Psoas muscle (tissue), 8 donors: ENCODE measurements around the gene F7. TPM values are rescaled to one million over a fixed set of nuclear protein-coding genes. Genes with fewer than 3 reads are reported as not detected.

Source experiments
- ATAC-seq, 4 donors: fragments of 200-7000 bp; cut with Tn5 transposase; one replicate each; pipeline ENCODE4 v1.9.1; 2020; ENCODE audit warnings: moderate library complexity in 3 of 4, mild to moderate bottlenecking in 2 of 4
- DNase-seq, 2 donors: peaks; one replicate each; pipeline ENCODE4 v3.0.0-alpha.2; 2020
- H3K27ac ChIP-seq: fragments of 200-600 bp; one replicate; pipeline ENCODE4 v1.8.0; 2022
- H3K27me3 ChIP-seq, 3 donors: fragments of 200-600 bp in 1 of 3; one replicate each; pipeline versions ENCODE4 v1.6.1 to v1.8.0; 2013 to 2022; ENCODE audit warnings: low read length in 2 of 3, mild to moderate bottlenecking in 2 of 3, moderate library complexity in 1 of 3; ENCODE audit not compliant: insufficient read depth in 3 of 3
- H3K36me3 ChIP-seq, 2 donors: fragments of 200-600 bp in 1 of 2; one replicate each; pipeline versions ENCODE4 v1.6.1 to v1.8.0; 2013 to 2022; ENCODE audit warnings: low read depth in 1 of 2, mild to moderate bottlenecking in 1 of 2, moderate library complexity in 1 of 2; ENCODE audit not compliant: insufficient read depth in 1 of 2
- H3K4me1 ChIP-seq: fragments of 200-600 bp; one replicate; pipeline ENCODE4 v1.8.0; 2022
- H3K4me3 ChIP-seq: fragments of 200-600 bp; one replicate; pipeline ENCODE4 v1.8.0; 2022; ENCODE audit warnings: mild to moderate bottlenecking
- H3K9me3 ChIP-seq: fragments of 200-600 bp; one replicate; pipeline ENCODE4 v1.8.0; 2022
- CTCF ChIP-seq: fragments of 200-600 bp; IDR thresholded peaks from one replicate; pipeline ENCODE4 v1.8.0; 2022; ENCODE audit warnings: antibody characterized with exemption
- WGBS, 3 donors: extraction: QIAGEN DNeasy Blood & Tissue Kit; methylation state at CpG; one replicate each; pipeline versions ENCODE4 v1.1.6 to v1.1.7; 2013; 5-methylcytosine and 5-hydroxymethylcytosine counted together
- intact Hi-C, 2 donors: fragments of 100-400 bp; cut with DNase I; formaldehyde crosslinking; loops; one replicate each; pipeline versions ENCODE4 v1.11.0 to v1.14.2; 2022
- polyA plus RNA-seq, 3 donors: library from polyadenylated mRNA; stranded (reverse); fragments of 200-250 nt; gene quantifications; one replicate each; pipeline ENCODE4 v1.2.3, GENCODE V29; 2013
- total RNA-seq, 4 donors: library from RNA; stranded (reverse); fragmentation: NEBNext Ultra II Directional in 2 of 4; extraction: Animal tissue kit (Norgen Biotek cat#: 25700) in 2 of 4; gene quantifications; one replicate each; pipeline versions ENCODE4 v1.2.1 to v1.2.4, GENCODE V29; 2021 to 2023
- donor health status: healthy with polysubstance abuse.
- donor health status: DM: no; HTN: no; CAD: no; lungs with moderate emphysema.
- donor health status: Bipolar disorder and iron deficiency.
- donor health status: healthy.
- donor health status: DM: yes; HTN: yes; CAD: no.
- donor health status: DM: no; HTN: no; CAD: no.
- donor health status: DM: no; HTN: no; CAD: no.
- donor health status: DM: yes; HTN: yes; CAD: no.

F7 gene
- total and polyA plus RNA-seq, 7 donors: 0.08 to 0.20 (median 0.10) TPM; not detected in 4

- intact Hi-C loops: no loop called here
- TF ChIP-seq CTCF: no peak
- 76 to 84% (median 83%) methylated on average over 7 of the region's 7 CpGs for WGBS, 3 donors
- Histone ChIP-seq H3K4me1 (no peaks in the 10 kb centered on the region), H3K4me3 (no peak overlapping the region), H3K27ac (no peak overlapping the region), H3K27me3 (peaks cover 0 to 48% (median 0%) of the 10 kb centered on the region in 3 donors), H3K9me3 (no peaks in the 10 kb centered on the region), H3K36me3 (no peaks in the 10 kb centered on the region)
- ATAC-seq (no peak), DNase-seq (no peak)
These were observed 14.2 kb downstream of the F7 start for GRCh38 chr13:113119822-113120189.

GRCh38 chr13:113120300-113121182 is 14.9 kb downstream of the F7 start:
- intact Hi-C loops: no loop called here
- ATAC-seq: no peak
- H3K4me1 ChIP-seq: no peaks in the 10 kb centered on the region
- no peak overlapping the region for H3K27ac ChIP-seq
- no peaks in the 10 kb centered on the region for H3K36me3 ChIP-seq
- H3K9me3 ChIP-seq: no peaks in the 10 kb centered on the region
- DNase-seq: no peak
- TF ChIP-seq CTCF: no peak
- no peak overlapping the region for H3K4me3 ChIP-seq
- peaks cover 0 to 41% (median 0%) of the 10 kb centered on the region in 3 donors for H3K27me3 ChIP-seq
- WGBS, 3 donors: 82 to 90% (median 83%) methylated on average over 19 of the region's 19 CpGs

- intact Hi-C loops: no loop called here
- no peak overlapping the region for H3K4me3 ChIP-seq
- WGBS, 3 donors: 90 to 93% (median 91%) methylated on average over 22 to 24 of the region's 24 CpGs
- H3K36me3 ChIP-seq: no peaks in the 10 kb centered on the region
- ATAC-seq: no peak
- DNase-seq: no peak
- H3K9me3 ChIP-seq: no peaks in the 10 kb centered on the region
- no peak overlapping the region for H3K27ac ChIP-seq
- peaks cover 0 to 37% (median 0%) of the 10 kb centered on the region in 3 donors for H3K27me3 ChIP-seq
- no peaks in the 10 kb centered on the region for H3K4me1 ChIP-seq
- TF ChIP-seq CTCF: no peak
These were observed 15.8 kb downstream of the F7 start for GRCh38 chr13:113121183-113121927.

- Histone ChIP-seq H3K27me3 (peaks cover 0 to 33% (median 0%) of the 10 kb centered on the region in 3 donors), H3K4me3 (no peak overlapping the region), H3K36me3 (no peaks in the 10 kb centered on the region), H3K4me1 (no peaks in the 10 kb centered on the region), H3K9me3 (no peaks in the 10 kb centered on the region), H3K27ac (no peak overlapping the region)
- TF ChIP-seq CTCF: no peak
- 58 to 73% (median 62%) methylated on average over 16 of the region's 16 CpGs for WGBS, 3 donors
- intact Hi-C loops: no loop called here
- ATAC-seq: no peak
- DNase-seq: no peak
These were observed 16.4 kb downstream of the F7 start for GRCh38 chr13:113121928-113122471.
